Activated T-helper 1 cell treated with Interleukin-2 at 50 U/mL for 16 hours (primary cell): Measurements from ENCODE around the gene RING1.
"Not testable (repeated sequence)": the region's sequence is repeated elsewhere in the genome, so short reads cannot be mapped to it uniquely, and the experiment has no call there.

Experiments used
- DNase-seq: peaks from one replicate; pipeline ENCODE4 v3.0.0-alpha.2; 2020; ENCODE audit warnings: low read depth

The RING1 gene

DNA sequence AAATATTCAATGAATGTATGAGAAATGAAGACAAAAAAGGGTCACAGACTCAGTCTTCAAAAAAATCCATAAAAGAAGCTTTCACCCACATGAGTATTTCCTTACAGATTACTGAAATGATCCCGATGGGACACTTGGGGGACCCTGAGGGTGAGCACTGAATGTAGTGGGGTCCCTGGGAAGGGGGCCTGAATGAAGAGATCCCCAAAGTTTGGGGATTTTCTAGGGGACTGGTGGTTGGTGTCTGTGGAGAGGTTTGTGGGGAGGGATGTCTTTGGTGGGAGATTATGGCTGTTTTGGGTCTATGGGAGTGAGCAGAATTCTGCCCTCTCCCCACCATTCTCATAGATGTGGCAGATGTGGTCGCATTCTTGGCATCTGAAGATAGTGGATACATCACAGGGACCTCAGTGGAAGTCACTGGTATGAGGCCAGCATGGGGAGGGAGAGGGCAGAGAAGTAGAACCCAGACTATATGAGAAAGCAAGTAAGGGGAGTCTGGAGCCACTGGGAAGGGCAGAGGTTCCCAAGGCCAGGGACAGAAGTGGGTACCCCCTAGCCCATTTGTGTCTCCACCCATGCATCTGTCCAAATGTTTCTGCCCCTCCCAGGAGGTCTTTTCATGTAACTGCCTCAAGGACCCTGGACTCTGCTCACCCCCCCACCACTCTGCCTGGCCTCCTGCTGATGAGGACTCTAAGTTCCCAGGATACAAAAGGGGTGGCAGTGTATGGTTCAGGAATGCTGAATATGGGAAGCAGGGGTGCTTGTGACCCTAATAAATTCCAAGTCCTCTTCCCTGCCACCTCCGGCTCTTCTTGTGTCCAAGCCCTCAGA lies 2.1 kb upstream of the RING1 start:
- no peak for DNase-seq

DNA sequence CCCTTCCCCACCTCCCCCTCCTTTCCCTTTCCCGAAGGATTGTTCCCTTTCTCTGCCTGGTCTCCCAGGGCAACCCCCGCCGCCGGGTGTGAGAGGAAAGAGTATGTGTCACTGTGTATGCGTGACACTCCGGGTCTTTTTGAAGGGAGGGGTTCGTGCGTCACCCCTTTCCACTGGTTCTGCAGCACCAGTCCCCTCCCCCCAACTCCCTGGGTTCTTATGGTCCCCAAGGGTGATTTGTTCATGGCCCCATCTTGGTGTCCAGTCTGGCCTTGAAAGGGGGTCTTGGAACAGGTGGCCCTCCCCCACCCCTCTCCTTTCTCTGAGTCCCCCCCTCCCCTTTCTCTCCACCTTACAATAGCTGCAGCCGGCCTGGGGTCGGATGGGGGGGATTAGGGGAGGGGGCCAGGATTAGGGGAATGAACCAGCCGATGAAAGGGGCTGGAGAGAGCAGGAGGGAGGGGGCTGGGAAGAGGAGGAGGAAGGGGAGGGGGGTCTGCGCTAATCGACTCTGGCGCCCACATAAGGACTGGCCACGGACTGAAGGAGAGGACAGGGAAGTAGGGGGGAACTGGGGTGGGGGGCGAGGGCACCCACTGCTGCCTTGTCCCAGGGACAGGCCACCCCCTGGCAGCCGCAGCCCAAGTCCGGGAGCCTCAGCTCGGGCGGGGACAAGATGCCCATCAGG lies 1.3 kb upstream of the RING1 start:
- DNase-seq: no peak

DNA sequence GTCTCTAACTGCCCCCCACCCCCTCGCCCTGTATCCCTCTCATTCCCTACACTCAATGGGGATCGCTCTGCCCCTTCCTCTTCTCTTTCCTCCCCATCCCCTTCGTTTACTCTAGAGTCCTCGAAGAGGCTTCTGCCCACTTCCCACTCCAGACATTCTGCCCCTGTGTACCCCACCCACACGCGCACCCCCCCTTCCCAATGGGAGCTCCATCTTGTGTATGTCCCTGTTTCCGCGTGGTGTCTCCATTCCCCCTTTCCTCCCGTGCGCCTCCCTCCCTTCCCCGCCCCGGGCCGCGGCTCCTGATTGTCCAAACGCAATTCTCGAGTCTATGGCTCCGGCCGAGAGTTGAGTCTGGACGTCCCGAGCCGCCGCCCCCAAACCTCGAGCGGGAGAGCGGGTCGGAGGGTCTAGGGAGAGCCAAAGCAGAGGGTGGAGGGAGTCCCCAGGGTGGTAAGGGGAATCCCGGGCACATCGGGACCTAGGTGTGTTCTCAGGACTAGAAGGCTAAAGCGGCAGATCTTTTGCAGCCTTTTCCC lies 679 bp upstream of the RING1 start:
- DNase-seq: no peak

DNA sequence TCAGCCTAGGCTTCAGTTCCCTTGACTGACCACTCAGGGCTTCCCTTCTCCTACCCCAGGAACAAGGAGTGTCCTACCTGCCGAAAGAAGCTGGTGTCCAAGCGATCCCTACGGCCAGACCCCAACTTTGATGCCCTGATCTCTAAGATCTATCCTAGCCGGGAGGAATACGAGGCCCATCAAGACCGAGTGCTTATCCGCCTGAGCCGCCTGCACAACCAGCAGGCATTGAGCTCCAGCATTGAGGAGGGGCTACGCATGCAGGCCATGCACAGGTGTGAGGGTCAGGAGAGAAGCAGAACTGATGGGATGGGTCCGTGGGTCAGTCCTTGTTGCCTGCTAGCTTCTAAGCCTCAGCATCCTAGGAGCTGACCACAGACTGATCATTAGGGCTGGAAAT lies 1.6 kb downstream of the RING1 start:
- DNase-seq: no peak

DNA sequence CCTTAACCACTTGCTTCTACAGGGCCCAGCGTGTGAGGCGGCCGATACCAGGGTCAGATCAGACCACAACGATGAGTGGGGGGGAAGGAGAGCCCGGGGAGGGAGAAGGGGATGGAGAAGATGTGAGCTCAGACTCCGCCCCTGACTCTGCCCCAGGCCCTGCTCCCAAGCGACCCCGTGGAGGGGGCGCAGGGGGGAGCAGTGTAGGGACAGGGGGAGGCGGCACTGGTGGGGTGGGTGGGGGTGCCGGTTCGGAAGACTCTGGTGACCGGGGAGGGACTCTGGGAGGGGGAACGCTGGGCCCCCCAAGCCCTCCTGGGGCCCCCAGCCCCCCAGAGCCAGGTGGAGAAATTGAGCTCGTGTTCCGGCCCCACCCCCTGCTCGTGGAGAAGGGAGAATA lies 2.8 kb downstream of the RING1 start:
- no peak for DNase-seq

DNA sequence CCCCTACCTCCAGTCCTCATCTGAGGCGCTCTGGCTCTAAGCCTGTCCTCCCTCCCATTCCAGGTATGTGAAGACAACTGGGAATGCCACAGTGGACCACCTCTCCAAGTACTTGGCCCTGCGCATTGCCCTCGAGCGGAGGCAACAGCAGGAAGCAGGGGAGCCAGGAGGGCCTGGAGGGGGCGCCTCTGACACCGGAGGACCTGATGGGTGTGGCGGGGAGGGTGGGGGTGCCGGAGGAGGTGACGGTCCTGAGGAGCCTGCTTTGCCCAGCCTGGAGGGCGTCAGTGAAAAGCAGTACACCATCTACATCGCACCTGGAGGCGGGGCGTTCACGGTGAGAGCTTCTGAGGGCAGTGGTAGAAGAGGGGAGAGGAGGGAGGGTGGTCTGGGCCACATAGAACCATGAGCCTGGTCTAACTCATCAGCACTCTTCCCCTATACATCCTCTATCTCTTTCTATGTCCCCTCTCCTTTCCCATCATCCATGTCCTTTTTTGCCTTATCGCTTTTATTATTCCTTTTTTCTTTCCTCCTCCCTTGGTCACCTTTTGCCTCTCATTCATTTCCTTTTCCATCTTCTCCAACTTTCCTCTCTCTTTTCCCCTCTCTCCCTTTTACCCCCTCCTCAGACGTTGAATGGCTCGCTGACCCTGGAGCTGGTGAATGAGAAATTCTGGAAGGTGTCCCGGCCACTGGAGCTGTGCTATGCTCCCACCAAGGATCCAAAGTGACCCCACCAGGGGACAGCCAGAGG lies 3.5 kb downstream of the RING1 start:
- no peak for DNase-seq

DNA sequence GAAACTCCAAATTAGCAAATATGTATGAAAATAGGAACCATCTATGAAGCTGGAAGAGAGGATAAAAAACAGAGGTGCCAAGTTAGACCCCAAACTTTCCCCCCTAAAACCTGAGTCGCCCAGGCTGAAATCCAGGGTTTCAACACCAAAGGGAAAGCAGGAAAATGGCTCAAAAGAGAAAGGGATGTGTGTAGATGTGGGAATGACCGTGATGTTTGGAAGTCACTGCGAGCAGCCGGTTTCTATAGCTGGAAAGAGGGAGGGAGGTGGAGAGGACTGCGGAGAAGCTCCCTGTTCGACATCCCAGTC lies 4.5 kb downstream of the RING1 start:
- DNase-seq: no peak

DNA sequence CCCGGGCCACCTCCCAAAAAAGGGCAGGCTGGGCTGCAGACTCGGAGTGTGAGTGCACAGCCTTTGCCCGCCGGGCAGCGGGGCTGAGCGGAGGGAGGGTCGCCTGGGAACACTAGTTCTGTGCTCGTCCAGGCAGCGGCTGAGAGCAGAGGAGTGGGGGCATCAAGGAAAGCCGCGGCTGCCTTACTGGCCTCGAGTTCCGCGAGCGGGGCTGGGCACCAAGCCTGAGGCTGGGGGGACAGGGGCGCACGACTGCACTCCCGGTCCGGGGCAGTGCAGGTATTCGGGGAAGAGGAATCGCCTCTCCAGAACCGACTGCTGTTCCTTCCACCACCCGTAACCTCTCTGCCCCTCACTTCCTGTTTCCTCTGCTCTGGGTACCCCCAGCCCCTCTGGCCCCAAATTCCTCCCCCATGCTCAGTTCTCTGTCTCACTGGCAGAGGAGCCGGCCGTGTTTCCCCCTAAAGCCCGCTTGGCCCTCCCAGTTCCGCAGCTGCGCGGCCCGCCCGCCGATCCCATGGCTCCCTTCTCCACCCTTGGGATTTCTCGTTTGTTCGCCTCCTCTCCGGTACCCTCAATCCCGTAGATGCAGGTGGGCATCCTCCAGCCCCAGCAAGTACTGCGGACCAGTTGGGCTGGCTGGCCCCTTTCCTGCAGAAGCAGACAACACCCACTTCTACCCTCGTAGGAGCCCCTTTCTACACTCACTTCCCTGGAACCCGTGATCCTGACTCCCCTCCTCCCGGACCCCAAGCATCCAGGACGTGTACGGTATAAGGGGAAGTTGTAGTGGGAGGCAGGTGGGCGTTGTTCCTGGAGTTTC lies 5.1 kb downstream of the RING1 start:
- no peak for DNase-seq

DNA sequence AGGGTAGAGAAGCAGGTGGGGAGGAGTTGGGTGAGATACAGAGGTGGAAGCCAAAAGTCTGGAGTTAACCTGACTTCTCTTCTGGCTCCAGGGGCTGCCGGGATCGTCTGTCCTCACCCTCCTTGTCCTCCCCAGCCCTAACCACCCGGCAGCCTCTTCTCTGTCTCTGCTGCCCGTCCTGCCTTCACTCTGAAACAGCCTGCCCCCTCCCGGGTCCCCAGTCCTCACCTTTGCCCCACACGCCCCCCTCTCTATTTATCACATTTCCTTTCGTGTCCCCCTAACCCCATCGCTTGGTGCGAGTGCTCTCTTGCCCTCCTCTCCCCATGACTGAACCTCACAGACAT lies 5.7 kb downstream of the RING1 start:
- DNase-seq: no peak

DNA sequence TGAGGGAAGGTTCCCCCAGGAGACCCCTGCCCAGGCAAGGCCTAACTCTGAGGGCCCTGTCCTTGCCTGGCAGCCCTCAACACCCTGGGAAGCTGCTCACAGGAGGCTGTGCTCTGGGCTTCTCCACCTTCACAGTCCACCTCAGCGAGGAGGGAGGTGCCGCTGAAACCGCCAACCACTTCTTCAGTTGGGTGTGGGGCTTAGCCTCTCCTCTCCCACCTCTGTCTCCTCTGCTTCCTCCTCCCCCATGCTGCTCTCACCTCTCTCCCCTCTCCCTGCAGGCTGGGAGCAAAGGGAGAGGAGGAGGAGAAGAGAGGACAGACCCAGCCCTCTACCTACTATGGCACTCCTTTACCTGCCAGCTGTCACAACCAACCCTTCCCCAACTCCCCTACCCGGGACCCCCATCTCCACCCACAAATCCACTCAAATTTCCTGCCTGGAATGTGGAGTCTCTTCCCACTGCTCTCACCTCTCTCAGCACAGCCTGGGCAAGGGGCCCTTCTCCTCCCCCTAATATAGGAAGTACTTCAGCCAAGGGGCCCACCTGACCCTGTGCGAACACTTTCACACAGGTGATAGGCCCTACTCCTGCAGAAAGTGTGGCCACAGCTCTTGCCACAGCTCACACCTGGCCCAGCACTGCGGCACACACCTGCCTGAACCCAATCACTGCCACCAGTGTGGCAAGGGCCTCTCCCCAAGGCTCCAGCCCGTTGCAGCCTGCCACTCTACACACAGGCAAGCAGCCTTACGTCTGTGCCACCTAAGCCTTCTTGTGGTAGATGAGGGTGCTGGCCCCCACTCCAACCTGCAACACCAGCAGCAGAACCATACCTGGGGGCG lies 7.2 kb downstream of the RING1 start:
- no peak for DNase-seq

DNA sequence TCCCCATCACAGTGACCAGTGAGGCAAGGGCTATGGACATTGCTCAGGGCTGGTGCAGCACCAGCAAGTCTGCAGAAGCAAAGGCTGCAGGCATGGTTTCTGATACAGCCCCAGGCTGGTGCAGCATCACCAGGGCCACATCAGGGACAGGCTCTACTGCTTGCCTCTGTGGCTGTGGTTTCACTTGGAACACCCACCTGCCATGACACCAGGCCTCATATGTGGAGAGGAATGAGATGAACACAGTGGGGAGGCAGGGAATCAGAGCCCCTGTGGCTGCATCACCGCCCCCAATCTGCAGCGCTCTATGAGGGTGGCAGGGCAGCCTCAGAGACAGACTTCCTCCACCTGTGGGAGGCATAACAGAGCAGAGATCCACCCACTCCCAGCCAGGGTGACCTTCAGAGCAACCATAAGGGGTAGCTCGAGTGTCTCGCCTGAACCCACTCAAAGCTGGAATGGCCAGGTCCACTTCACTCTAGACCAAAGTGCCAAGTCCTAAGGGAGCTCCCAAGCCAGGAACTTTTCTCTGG lies 7.9 kb downstream of the RING1 start:
- DNase-seq: no peak

DNA sequence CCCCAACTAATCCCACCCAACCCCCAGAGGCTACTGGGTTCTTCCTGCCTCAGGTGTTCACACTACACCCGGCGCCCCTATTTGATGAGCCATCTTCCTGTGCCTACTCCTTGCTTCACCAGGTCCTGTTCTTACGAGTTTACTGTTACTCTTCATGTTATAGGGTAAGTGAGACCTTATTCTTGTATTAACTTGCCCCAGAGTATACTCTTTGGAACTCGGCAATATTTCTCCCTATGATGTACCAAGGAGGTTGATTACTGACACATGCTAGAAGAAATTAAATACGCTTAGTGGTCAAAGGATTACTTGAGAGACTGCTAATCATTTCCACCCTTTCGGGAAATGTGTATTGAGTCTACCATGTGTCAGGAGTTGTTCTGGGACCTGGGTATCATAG lies 8.9 kb downstream of the RING1 start:
- DNase-seq: no peak

DNA sequence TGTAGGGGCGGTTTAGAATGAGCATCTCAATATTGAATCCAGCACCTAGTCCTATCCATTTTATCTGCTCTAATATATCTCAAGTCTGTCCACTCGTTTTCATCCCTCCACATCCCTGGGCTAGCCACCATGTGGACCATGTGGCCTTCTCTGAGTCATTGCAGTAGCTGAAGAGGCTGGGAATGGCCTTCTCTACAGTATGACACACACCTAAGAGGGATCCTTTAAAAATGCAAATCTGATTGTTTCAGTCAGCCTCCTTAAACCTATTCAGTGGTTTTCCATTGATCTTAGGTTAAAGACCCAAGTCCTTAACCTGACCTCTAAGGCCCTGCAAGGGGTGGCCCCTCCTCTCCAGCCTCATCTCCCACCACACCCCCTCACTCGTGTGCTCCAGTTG lies 9.4 kb downstream of the RING1 start:
- DNase-seq: no peak

DNA sequence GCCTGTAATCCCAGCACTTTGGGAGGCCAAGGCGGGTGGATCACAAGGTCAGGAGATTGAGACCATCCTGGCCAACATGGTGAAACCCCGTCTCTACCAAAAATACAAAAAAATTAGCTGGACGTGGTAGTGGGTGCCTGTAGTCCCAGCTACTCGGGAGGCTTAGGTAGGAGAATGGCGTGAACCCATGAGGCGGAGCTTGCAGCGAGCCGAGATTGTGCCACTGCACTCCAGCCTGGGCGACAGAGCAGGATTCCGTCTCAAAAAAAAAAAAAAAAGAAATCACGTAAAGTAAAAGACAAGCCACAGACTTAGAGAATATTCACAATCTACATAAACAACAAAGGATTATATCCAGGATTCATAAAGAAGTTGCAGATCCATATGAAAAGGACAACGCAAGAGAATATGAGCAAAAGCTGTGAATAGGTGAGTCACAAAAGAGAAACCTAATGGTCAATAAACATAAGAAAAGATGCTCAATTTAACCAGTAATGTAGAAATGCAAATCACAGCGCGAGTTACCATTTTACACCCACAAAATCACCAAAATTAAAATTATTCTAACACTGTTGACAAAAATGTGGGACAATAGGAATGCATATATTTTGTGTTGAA lies 18.3 kb downstream of the RING1 start:
- DNase-seq: not testable (repeated sequence)

DNA sequence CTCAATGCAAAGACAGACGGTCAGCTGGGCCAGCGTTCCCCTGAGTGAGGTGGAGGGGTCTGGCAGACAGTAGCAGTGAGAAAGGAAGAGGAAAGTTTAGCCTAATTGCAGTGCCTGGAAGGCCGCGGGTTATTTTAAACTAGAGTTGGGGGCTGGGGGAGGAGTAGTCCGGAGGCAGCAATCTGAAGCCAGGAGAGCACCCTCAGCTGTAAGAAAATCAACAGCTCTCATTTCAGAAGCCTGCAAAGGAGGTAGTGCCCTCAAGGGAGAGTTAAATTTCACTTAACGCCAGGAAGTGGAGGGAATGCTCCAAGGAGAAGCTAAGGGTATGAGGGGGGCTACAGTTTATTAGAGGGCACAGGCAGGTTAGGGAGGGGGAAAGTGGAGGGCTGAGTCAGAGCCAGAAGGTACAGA lies 26.9 kb downstream of the RING1 start:
- no peak for DNase-seq

DNA sequence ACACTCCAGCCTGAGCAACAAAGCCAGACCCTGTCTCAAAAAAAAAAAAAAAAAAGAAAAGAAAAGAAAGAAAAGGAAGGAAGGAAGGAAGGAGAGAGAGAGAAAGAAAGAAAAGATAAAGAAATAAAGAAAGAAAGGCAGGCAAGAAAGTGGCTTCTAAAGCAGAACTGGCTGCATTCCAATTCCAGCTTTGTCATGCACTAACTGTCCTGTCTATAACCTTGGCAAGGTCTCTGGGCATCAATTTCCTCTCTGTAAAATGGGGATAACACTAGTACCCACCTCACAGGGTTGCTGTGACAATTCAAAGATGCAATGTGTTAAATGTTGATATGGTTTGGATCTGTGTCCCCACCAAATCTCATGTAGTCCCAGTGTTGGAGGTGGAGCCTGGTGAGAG lies 28.0 kb downstream of the RING1 start:
- DNase-seq: no peak

DNA sequence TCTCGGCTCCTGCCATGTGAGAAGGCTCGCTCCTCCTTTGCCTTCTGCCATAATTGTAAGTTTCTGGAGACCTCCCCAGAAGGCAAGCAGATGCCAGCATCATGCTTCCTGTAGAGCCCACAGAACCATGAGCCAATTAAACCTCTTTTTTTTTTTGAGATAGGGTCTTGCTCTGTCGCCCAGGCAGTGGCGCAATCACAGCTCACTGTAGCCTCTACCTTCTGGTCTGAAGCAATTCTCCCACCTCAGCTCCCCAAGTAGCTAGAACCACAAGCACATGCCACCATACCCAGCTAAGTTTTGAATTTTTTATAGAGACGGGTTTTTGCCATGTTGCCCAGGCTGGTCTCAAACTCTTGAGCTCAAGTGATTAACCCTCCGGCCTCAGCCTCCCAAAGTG lies 28.6 kb downstream of the RING1 start:
- no peak for DNase-seq

DNA sequence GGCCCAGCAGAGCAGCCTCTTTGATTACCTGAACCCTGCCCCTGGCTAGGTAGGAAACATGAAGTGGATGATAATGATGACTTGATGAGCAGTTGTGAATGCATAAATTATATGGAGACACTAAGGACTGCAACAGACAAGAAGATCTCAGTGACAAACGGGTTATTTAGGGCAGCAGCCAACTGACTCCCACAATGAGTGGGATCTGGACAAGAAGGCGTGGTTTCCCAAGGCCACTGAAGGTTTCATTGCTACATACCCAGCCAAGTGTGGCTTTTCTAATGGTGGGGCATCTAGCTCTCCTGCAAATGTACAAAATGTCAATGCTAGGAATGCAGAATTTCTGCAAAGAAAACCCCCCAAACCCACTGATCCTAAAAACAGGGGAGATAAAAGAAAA lies 29.4 kb downstream of the RING1 start:
- DNase-seq: no peak

DNA sequence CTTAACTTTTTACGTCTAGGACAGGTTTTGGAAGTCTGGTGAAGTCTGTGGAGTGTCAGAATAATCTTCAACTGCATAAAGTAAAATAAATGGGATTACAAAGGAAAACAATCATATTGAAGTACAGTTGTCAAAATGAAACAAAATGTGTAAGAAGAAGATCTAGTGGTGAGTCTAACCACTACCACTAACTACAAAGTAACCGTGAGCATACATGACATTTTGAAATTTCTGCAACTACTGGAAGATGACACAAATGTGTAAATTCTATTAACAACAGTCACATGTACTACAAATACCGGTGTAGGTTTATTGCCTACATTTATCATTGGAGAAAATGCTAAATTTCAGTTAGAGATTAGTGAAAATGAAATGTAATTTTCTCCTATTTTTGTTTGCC lies 33.7 kb downstream of the RING1 start:
- DNase-seq: no peak

DNA sequence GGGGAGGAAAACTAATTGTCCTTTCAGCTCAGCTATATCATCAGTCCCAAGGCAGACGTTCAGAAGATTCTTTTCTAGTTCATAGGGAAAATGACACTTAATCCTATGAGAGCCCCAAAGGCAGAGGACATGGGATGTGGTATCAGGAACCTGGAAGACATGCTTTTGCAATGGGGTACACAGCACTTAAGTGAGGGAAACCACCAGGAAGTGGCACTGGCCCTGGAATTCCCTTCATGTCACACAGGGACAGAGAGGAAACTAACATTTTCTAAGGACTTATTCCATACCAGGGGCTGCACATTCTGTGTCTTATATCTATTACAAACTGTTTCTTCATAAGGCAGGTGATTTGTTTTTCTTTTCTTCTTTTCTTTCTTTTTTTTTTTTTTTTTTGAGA lies 35.2 kb downstream of the RING1 start:
- DNase-seq: no peak
